GM18505 (cell line): ENCODE results near the gene CXXC5.

Source experiments
- ATAC-seq: cut with Tn5 transposase; IDR thresholded peaks from one replicate; pipeline ENCODE4 v1.9.1; 2021; ENCODE audit not compliant: unreplicated experiment
- POLR2A ChIP-seq: IDR thresholded peaks from 4 replicates; pipeline ENCODE4 v1.6.1; 2011; ENCODE audit warnings: borderline replicate concordance; ENCODE audit not compliant: insufficient read depth, insufficient read length; ENCODE audit errors: extremely low read depth

Gene CXXC5

GRCh38 chr5:139634541-139634940 is 13.6 kb upstream of the CXXC5 start:
- no peak for ATAC-seq
- no peak for TF ChIP-seq POLR2A

GRCh38 chr5:139635191-139635590 is 13.0 kb upstream of the CXXC5 start:
- no peak for ATAC-seq
- TF ChIP-seq POLR2A: no peak

GRCh38 chr5:139635606-139636206 is 12.4 kb upstream of the CXXC5 start:
- ATAC-seq: no peak
- TF ChIP-seq POLR2A: no peak

- no peak for TF ChIP-seq POLR2A
- ATAC-seq: peak; percentile 73
Measured at GRCh38 chr5:139636207-139636792, 11.8 kb upstream of the CXXC5 start.

GRCh38 chr5:139636975-139637408 is 11.2 kb upstream of the CXXC5 start:
- TF ChIP-seq POLR2A: no peak
- ATAC-seq: no peak

GRCh38 chr5:139637438-139638089 is 10.6 kb upstream of the CXXC5 start:
- TF ChIP-seq POLR2A: no peak
- no peak for ATAC-seq

- TF ChIP-seq POLR2A: no peak
- no peak for ATAC-seq
Measured at GRCh38 chr5:139638090-139638735, 9.9 kb upstream of the CXXC5 start.

GRCh38 chr5:139638736-139639618 is 9.2 kb upstream of the CXXC5 start:
- TF ChIP-seq POLR2A: no peak
- no peak for ATAC-seq

GRCh38 chr5:139639619-139640380 is 8.3 kb upstream of the CXXC5 start:
- no peak for ATAC-seq
- TF ChIP-seq POLR2A: no peak

- no peak for ATAC-seq
- no peak for TF ChIP-seq POLR2A
Measured at GRCh38 chr5:139640421-139641115, 7.6 kb upstream of the CXXC5 start.

- TF ChIP-seq POLR2A: no peak
- no peak for ATAC-seq
Measured at GRCh38 chr5:139641116-139642080, 6.8 kb upstream of the CXXC5 start.
